GM21576 (cell line): ENCODE results near the gene PHF21B.

Source experiments
- ATAC-seq: cut with Tn5 transposase; IDR thresholded peaks from one replicate; pipeline ENCODE4 v1.9.1; 2021; ENCODE audit warnings: mild to moderate bottlenecking, moderate library complexity; ENCODE audit not compliant: unreplicated experiment

The PHF21B gene

GRCh38 chr22:44940130-44940529, 69.7 kb downstream of the PHF21B start:
- ATAC-seq = no peak

- ATAC-seq = no peak
Observed at GRCh38 chr22:44939451-44939850, 70.4 kb downstream of the PHF21B start.

GRCh38 chr22:44938886-44939285, 70.9 kb downstream of the PHF21B start:
- no peak for ATAC-seq

DNA sequence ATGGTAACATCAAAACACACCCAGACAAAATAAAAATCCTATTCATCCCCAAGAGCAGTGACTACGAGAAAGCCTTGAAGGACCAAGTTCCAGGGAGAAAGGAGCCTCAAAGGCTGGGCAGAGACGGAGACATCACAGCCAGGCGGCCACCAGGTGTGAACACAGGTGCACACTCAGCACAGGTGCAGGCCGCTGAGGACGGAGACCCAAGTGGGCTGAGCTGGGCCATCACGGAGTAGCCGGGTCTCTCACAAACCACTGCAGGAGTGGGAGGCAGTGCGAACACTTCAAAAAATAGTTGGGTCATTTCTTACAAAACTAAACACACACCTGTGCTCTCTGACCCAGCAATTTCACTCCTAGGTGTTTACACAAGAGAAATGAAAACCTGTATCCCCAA, 72.6 kb downstream of the PHF21B start:
- ATAC-seq = no peak

DNA sequence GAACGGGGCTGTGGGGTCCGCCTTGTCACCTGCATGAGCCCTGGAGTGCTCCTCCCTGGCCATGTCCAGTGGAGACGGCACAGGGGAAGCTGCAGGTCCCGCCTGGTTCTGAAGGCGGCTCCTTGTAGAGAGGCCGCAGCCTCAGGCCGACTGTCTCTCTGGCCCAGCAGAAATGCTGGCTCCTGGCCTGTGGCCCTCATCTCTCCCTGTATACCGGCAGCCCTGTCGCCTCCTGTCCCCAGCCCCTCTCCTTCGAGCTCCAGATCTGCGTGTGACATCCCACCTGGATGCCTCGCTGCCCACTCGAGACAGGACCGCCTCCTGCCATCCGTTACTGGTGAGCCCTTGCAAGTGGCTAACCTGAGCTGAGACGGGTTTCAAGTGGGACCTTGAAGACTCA, 73.6 kb downstream of the PHF21B start:
- ATAC-seq = no peak

- no peak for ATAC-seq
Observed at GRCh38 chr22:44935724-44936123, 74.1 kb downstream of the PHF21B start.

- no peak for ATAC-seq
Observed at GRCh38 chr22:44934454-44934735, 75.4 kb downstream of the PHF21B start.

DNA sequence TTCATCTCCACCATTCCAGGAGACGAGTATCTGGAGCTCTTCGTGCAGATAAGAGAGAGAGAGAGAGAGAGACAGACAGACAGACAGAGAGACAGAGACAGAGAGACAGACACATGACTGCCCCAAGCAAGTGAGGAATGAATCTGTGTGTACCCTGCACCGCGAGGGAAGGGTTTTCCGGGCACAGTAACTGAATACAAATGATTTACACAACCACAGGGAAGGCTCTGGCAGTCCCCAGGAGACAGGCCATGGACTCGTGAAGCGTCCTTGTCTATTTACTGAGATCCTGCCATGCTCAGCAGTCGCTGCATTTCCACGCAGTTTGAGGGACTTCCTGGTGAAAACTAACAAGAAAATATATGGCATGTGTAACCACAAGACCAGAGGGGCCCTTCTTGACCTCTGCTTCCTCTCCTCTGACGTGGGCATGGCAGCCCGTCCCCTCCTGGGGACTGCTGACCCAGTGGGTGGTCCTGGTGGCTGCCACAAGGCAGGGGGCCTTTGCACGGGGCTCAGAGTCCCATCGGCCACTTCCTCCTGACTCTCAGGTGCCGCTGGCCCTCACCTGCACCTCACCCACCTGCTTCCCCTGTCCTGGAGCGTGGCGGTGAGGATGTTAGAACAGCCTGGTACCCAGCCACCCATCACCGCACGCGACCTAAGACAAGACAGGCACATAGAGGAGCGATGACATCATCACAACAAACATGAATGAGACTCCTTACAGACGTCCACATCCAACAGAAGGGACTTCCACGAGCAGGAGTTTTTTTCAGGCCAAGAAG, 75.9 kb downstream of the PHF21B start:
- ATAC-seq = no peak

DNA sequence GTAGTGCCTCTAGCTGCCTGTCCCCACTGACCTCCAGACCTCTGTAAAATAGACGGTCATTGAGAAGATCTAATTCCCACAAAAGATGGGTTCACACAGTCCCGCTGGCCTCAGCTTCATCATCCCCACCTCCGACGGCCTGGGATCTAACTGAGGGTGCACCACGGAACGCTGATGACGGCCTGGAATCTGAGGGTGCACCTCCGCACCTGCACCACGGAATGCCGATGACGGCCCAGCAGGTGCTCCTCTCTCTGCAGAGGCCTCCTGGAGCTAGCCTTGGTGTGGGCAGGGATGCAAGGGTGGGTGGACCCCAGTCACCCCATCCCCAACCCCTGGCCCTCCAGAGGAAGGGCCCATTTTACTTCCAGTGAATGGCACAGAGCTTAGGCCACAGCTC, 77.3 kb downstream of the PHF21B start:
- no peak for ATAC-seq

- ATAC-seq = no peak
Observed at GRCh38 chr22:44931766-44932165, 78.0 kb downstream of the PHF21B start.

DNA sequence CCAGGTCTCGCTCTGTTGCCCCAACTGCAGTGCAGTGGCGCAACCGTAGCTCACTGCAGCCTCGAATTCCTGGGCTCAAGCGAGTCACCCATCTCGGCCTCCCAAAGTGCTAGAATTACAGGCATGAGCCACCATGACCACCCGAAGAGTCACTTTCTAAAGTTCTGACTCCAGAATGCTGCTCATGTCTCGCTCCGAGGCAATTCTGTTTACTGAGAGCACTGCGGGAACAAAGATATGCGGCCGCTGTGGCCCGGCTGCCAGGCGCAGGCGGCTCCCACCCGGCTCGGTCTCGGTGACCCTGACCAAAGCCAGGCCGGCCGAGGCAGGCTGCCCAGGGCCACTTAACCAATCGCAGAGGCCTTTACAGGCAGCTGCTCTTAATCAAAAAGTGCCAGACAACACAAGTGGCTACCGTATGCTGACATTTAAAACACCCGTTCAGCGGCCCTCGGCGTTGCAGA, 78.7 kb downstream of the PHF21B start:
- ATAC-seq = no peak

GRCh38 chr22:44930711-44931035, 79.1 kb downstream of the PHF21B start:
- ATAC-seq = no peak

DNA sequence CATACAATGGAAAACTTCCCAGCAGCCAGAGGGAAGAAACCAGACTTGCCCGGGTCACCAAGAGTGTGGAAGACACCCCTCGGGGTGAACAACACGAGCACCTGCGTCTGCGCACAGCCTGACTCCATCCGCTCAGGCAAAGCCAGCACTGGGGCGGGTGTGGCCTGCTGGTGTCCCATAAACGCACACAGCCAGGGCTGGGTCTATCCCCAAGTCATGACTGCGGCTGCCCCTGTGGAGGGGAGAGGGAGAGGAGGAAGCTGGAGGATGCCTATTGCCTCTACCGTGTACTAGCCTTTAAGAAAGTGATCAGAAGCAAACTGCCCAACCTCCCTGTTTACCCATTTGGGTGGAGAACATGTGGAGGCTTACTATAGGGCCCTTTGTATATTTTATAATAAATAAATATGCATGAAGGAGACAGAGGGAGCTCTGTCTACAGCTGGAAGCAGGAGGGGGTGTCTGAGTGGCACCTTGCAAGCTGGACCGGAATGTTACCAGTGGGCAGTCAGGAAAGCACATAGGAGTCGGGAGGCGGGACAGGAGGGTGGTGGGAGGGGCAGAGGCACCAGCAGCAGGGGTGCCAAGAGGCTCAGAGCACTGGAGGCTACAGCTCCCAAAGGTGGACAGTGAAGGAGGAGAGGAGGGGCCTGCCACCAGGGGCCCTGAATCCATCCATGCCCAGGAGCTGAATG, 79.6 kb downstream of the PHF21B start:
- ATAC-seq = no peak

DNA sequence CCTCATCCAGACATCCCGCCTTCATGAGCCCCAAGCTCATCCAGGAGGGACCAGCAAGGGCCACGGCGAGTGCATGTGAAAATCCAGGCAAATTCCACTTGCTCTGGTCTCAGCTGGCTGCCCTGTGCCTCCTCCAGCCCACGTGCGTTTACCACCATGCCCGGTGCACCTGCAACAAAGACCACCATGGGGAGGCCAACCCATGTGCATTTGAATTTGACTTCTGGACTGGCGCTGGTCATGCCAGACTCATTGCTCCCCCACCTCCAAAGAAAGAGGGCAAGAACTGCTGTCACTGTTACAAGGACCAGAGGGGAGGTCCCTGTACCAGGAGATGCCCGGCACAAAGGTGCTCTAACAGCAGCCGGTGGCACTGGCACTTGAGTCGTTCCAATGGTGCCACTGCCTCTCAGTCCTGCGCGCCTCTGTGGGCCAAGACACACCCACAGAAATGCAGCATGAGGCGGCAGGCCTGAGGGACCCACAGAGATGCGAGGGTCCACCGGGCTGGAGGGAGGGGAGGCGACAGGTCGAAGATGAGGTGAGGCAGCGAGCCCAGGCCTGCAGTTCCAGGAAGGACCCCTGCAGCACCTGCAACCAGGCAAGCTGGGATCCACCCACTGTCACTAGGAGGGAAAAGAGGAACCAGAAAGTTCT, 80.3 kb downstream of the PHF21B start:
- ATAC-seq = no peak

DNA sequence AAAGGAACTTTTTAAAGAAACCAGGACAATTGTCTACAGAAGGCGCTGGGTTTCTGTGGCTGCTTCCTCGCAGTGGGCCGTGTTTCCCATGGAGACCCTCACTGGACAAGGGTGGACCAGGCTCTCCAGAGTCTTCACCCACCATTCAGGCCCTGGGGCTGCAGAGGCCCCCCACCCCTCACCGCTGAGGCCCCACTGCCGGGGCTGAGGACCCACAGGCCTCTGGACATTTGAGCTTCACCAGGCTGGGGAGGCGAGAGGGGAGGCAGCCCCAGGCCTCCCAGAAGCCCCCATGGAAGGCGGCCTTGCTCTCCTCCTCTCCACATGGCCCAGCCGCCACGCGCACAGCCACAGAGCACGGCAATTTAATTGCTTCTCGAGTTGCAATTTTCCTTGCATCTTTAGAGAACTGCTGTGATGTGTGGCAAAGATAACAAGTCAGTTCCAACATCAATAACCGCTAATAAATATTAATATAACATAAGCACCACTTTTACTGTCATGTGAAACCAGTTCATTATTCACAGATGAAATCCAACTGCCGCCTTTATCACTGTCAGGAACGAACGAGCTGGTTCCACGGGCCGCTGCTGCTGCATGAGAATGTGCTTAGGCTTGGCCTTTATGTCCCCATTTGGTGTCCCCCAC, 81.0 kb downstream of the PHF21B start:
- ATAC-seq = no peak

GRCh38 chr22:44928136-44928463, 81.7 kb downstream of the PHF21B start:
- ATAC-seq = no peak

DNA sequence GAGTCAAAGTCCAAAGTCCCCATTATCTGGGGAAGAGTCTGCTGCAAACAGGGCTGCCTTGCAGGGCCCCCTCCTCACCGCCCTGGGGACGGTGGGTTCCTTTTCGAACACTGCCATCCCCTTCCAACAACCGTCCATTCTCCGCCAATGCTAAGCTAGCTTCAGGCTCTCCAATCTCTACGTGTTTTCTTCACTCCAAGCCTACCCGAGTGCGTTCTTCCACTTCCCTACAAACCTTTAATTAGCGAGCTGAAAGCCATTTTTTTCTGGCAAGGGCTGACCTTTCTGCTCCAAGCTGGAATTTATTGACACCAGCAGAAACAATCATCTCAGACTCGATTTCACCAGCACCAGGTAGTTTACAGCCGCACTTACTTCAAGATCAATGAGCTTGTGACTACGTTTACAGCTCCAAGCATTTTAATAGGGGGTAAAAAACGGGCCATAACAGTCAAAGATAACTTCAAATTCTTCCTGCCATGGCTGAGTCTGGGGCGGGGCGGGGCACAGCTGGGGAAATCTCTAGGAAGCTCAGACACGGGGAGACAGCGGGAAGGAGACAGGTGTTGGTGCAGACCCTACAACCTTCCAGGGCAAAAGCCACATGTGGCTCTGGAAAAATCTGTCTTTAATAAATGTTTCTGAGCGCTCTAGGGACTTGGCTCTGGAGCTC, 82.2 kb downstream of the PHF21B start:
- no peak for ATAC-seq

DNA sequence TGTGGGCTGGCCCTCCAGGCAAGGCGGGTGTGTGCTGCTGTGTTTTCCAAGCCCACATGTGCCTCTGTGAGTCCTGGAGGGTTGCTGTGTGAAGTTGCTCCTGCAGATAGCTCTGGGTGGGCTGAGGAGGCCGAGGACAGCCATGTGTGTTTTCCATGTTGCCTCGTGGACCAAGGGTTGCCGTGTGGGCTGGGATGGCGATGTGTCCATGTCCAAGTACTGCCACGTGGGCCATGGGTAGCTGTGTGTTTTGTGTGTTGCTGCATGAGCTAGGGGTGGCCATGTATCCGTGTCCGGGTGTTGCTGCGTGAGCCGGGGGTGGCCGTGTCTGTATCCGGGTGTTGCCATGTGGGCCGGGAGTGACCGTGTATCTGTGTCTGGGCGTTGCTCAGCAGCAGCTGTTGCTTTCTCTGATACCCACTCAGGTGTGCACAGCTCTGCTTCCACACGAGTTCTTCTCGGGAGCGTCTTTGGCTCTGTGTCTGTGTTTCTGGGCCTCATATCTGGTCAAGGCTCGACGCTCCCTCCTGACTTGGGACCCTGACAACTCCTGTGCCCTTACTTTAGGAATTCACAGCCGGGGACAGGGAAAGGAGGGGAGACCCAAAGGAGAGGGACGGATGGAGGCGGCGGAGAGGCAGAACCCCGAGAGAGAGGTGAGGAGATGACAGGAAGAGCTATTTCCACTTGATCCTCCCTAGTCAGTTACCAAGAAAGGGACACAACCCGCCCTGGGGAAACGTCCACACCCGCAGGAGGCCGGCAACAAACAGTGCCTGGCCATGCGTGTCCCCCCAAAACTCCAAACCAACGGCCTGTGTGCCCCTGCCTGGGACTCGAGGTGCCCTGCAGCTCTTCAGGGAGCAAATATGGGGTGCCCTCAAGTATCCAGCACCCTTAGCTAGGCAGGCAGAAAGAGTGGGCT, 83.1 kb downstream of the PHF21B start:
- no peak for ATAC-seq

DNA sequence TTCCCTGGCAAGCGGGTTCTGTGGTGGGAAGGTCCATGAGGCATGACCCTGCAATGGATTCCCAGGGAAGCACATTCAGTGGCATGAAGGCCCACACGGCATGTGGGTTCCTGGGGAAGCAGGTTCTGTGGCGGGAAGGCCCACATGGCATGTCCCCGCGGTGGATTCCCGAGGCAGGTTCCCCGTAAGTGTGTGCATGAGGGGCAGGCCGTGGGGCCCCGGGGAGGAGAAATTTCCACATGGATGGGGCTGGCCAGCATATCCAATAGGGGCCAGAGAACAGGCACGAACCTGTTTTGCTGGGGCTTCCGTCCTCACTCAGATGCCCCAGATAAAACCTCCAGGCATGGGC, 83.7 kb downstream of the PHF21B start:
- no peak for ATAC-seq

DNA sequence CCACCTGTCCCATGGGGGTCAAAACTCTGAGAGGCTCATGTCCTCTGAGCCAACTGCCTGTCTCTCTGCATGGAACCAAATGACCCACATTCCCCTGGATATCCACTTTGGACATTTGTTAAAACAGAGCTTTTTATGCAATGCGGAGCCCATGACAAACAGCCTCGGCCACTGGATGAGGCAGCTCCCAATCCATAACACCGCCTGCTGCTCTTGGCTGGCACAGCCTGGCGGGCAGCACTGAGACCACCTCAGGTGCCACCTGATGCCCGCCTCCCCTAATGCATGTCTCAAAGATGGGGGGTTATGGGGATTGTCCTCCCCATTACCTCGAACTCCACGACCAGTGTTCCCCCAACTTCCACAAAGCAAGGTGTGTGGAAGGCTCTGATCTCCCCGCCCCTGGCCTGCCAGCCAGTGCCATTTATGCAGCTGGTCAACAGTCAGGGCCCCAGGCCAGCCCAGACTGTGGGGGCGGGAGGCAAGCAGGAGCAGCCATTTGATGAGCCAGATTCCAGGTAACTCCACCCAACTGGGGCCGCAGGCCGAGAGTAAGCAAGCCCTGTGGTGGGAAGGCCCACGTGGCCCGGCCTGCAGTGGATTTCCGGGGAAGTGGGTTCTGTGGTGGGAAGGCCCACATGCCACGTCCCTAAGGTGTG, 84.2 kb downstream of the PHF21B start:
- no peak for ATAC-seq
